GM21576 (cell line): ENCODE measurements around the gene HPX.
A peak's percentile ranks its signal among the peaks of the same experiment; 100 is the strongest.

Experiments used
- ATAC-seq: cut with Tn5 transposase; IDR thresholded peaks from one replicate; pipeline ENCODE4 v1.9.1; 2021; ENCODE audit warnings: mild to moderate bottlenecking, moderate library complexity; ENCODE audit not compliant: unreplicated experiment

HPX gene, protein sequence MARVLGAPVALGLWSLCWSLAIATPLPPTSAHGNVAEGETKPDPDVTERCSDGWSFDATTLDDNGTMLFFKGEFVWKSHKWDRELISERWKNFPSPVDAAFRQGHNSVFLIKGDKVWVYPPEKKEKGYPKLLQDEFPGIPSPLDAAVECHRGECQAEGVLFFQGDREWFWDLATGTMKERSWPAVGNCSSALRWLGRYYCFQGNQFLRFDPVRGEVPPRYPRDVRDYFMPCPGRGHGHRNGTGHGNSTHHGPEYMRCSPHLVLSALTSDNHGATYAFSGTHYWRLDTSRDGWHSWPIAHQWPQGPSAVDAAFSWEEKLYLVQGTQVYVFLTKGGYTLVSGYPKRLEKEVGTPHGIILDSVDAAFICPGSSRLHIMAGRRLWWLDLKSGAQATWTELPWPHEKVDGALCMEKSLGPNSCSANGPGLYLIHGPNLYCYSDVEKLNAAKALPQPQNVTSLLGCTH

DNA sequence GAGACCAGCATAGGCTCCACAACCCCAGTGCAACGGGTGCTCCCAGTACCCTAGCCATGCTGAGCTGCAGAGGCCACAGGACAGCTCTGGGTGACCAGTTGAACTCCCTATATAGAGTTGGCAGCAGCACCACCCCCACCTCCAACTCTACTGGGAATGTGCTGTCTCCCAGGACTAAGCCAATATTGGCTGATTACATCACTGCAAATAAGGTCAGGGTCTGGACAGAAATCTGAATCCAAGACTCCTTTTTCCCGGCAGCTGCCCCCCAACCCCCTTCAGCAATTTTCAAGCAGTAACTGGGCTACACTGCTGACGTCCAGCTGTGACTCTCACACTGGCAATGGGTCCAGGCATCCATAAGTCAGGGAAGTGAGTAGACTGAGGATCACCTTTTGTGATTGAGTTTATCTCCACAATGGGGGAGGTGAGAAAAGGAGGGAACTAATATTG is at the start of gene HPX:
HPX (minus strand) TSS at position 82 of the 453 bp plus-strand sequence; CDS start at position 58, 24 bp downstream.
- ATAC-seq = no peak

DNA sequence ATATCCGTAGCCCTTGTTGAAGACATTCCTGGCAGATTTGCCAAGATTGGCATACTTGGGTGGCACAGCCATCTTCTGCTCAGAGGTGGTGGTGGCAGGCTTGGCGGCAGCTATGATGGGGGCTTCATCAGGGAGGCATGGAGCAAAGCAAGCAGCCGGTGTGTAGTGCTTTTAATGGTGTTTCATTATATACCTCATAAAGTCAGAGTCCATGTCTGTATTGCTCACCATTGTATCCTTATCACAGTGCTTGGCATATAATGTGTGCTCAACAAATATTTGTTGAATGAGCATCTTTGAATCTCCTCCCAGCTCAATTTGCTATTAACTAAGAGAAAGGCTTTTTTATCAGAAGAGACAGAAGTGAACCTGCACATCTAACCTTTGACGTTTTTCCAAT is 48.5 kb upstream of the HPX start:
- ATAC-seq = no peak

DNA sequence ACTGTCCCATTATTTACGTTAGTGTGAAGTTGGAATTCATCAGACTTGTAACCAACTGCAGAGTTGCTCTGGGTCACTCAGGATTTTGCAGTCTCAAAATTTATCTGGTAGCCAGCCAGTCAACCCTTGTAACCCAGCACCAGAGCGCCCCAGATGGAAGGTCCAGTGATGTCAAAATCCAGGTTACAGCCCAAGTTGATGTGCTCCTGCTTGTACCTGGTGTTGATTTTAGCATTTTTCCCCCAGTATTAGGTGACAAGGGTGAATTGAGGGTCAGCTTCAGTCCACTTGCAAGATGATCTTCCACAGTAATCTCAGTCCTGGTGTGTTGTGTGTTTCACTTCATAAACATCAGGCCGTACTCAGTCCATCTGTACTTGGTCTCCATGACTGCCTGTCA is 48.0 kb upstream of the HPX start:
- ATAC-seq = no peak

DNA sequence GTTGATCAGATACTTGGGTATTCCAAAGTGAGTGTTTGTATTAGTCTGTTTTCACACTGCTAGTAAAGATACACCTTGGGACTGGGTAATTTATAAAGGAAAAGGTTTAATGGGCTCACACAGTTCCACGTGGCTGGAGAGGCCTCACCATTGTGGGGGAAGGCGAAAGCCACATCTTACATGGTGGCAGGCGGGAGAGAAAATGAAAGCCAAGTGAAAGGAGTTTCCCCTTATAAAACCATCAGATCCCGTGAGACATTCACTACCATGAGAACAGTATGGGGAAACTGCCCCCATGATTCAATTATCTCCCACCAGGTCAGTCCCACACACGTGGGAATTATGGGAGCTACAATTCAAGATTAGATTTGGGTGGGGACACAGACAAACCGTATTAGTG is 47.6 kb upstream of the HPX start:
- no peak for ATAC-seq

DNA sequence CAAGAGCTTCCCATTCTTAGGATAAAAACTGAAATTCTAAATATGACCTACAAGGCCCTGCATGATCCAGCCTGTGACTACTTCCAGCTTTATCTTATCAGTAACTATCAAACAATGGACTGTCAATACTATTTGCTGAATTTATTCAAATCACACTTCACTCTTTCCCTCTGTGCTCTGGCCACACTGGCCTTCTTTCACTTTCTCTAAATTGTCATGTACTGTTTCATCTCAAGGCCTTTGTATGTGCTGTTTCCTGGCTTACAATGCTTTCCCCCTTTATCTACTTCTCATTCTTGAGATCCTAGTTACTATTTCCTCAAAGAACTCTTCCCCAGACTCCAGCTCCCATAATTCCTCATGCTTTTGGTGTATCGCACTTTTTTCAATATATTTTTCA is 46.2 kb upstream of the HPX start:
- no peak for ATAC-seq

DNA sequence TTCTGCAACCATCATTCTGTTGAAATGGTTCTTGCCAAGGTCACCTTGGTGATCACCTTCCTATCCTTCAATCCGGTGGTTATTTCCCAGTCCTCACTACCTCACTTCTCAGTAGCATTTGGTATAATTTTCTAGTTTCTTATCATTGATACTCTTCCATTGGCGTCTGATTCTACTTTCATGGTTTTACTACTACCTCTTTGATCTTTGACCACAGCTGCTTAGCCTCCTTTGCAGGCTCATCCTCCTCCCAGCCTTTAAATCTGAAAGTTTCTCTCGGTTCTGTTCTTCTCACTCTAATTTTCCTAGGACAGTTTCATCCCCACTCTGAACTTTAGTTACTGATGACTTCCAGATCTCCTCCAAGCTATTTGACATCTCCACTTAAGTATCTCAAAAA is 45.5 kb upstream of the HPX start:
- ATAC-seq = no peak

DNA sequence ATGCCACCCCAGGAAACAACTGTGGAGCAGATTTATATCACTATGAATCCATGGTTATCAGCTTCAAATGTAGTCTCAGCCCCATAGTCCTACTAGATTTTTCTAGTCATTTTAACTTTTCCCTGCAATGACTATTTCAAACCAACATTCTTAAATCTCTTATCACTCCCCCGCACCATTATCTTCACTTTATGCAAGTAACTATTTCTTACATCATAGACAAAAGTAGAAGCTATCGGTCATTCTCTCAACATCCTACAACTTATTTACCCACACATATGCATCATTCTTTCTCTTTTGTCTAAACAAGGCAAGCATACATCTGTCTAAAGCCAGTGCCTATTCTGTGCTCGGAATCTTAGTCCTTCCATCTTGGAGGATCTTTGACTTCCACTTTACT is 44.9 kb upstream of the HPX start:
- no peak for ATAC-seq

DNA sequence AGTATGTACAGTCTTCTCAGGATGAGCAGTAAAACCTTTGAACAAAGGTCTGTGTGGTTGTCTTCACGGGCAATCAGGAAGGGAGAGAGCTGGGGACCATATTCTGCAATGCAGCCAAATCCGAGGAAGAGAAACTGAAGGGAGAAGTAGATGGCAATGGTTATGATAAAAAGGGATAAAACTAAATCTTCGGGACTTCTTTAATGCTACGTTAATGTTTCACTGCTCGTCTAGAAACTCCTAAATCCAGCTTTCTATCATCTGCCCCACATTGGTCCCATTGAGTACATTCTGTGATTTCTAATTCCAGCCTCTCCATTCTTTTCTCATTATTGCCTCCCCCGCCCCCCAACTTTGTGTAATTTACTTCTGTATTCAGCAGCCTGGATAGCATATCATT is 42.2 kb upstream of the HPX start:
- ATAC-seq = no peak

DNA sequence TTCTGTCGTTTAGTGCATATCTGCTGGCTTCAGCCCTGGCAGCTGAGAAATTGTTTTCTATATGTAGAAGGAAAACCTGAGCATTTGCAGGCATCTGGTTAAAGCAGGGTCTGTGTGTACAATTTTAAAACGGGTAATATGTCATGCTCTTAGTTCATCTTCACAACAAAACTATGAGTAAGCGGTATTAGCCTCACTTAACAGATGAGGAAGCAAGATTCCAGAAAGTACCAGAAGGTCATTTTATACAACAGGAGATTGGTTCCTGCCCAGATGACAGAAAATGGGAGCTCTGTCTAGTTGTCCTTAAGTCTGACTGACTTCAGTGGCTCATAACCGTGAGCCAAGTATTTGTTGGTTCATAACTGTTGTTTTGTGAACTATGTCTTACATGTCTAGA is 41.7 kb upstream of the HPX start:
- no peak for ATAC-seq

DNA sequence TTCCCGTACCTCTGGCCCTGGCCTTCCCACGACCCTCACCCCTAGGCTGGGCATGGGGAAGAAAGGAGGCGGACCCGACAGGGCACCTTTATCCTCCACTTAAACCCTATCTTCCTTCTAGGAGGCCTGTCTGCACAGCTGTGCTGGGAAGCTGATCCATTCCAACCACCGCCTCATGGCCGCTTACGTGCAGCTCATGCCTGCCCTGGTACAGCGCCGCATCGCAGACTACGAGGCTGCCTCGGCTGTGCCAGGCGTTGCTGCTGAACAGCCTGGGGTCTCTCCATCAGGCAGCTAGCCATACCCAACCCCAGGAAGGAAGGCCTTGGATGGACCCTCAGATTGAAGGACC is 41.1 kb upstream of the HPX start:
- no peak for ATAC-seq

DNA sequence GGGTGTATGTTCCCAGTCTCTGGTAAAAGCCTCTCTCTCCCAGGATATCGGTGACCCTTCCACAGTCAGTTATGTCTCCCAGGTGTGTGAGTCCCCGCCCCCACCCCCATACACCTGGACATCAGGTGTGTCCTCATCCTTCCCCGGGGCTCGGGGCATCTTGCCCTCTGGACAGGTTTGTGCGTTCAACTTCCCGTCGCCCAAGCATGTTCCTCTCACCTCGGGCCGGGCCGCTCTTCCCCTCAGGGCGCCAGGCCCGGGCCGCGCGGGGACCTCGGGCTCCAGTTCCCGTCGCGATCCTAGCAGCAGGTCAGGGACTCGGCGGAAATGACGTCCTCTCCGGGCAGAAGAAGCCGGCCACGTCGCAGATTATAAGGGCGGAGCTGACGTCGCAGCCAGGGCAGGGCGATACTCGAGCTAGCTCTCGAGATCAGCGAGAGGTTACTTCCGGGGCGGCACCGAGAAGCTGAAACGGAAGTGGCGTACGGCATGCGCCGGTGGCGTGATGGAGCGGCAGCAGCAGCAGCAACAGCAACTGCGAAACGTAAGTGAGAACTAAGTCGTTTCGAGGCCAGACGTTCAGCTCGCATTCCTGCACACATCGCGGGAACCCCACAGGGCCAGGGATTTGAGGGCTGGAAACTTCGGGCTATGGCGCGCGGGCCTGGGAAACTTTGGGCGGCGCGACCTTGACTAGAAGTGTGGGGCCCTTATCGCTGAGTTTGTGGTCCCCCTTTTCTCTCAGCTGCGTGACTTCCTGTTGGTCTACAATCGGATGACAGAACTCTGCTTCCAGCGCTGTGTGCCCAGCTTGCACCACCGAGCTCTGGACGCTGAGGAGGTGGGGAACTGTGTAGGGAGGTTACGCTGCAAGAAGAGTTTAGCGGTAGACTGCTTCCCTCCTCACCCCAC is 40.5 kb upstream of the HPX start, which contains the start of the genes ARFIP2 and TIMM10B:
ARFIP2 (minus strand) TSS at position 320 of the 912 bp plus-strand sequence. CDS start 910 bp downstream, outside the sequence.
TIMM10B (plus strand) TSS at position 490 of the 912 bp plus-strand sequence; CDS start at position 506, 16 bp downstream.
- ATAC-seq = peak; percentile 99

DNA sequence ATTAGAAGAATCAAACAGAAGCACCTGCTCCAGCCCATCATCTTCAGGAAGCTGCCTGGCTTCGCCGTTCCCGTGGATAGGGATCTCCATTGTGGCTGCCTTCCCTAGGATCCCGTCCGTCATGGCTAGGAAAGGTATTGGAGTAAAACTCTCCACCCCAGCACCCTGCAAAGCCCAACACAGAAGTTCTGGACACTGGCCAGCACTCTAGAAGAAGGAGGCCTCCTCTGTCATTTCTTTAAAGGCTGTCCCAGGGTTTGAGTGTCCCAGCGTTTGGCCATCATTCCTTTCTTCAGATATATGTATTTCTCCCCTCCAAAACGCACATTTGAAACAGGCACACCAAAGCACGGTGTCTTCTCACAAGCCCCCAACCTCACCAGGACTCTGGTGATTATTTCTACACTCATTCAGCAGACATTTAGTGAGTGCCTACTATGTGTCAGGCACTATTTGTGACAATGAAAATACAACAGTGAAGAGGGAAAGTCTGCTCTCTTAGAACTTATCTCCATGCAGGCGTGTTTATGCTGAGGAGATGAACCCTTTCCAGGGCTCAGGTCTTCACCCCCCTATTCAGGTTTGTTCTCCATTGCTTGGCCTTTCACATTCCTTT is 39.6 kb upstream of the HPX start:
- ATAC-seq = no peak

DNA sequence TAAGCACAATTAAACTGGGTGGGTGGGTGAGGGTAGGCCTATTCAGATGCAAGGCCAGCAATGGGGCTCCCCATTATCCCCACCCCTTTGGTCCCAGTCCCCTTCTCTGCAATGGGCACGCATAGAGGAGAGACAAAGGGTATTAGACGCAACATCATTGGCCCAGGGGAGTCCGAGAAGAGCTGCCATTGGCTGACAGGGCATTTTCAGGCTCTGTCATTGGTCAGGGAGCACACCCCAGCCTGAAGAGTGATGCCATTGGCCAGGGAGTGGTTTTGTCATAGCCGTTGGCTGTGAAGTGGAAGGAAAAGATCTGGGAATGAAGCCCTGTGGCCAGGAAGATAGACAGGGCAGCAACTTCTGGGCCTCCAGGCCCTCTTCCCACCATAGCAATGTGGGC is 35.8 kb upstream of the HPX start:
- no peak for ATAC-seq

DNA sequence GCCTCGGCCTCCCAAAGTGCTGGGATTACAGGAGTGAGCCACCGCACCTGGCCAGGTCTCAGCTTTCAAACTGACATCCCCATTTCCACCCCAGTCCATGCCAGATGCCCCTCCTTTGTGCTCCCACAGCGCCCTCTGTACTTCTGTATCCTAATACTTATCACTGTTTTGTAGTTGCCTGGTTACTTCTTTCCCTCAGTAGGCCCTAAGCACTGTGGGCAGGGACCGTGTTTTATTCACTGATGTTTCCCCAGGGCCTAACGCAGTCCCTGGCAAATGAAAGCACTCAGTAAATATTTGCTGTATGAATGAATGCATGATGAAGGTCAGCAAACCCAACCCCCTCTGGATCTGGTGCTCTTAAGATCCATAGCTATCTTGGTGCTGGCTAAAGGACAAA is 35.1 kb upstream of the HPX start:
- ATAC-seq = no peak

DNA sequence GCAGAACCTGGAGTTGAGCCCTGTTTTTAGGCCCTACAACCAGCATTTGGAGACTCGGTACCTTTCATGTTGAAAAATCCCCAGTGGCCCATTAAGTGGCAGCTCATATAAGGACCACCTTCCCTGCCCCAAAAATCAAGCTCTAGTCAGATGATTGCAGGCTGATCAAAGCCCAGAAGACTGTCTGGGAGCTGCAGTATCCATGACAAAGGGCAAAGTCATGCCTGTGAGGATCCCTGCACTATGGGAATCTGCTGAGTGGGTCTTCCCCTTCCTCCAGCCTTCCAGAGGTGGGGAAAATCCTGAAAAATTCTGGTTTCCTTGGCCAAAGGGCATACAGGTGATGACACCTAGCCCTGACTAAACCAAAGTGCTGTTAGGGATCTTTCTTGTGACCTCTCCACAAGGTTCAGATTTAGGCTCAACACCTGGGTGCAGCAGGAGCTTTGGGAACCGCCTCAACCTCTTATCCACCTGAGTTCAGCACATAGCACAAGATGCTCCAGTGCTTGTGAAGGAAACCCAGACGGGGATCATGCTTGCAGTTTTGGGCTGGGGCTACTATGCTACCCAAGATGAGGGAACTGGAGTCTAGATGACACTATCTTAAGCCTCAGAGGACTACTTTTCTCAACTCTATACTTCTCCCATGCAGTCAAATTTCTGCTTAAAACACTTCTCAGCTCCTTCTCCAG is 34.2 kb upstream of the HPX start:
- no peak for ATAC-seq

DNA sequence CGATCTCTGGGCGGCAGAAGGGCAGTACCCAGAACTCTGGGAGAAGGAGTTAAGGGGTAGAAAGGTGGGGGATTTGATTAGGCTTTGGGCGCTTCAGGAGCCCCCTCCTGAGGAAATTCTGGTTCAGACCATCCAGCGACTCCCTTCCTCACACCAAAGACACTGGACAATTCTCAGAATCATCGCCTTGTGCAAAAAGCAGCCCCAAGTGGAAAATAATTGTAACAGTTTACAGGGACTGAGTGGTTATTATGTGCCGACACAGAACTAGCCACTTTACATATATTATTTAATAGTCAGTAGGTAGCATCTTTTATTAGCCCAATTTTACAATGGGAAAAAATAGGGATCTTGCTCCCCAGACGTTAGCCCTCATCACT is 33.6 kb upstream of the HPX start:
- no peak for ATAC-seq

DNA sequence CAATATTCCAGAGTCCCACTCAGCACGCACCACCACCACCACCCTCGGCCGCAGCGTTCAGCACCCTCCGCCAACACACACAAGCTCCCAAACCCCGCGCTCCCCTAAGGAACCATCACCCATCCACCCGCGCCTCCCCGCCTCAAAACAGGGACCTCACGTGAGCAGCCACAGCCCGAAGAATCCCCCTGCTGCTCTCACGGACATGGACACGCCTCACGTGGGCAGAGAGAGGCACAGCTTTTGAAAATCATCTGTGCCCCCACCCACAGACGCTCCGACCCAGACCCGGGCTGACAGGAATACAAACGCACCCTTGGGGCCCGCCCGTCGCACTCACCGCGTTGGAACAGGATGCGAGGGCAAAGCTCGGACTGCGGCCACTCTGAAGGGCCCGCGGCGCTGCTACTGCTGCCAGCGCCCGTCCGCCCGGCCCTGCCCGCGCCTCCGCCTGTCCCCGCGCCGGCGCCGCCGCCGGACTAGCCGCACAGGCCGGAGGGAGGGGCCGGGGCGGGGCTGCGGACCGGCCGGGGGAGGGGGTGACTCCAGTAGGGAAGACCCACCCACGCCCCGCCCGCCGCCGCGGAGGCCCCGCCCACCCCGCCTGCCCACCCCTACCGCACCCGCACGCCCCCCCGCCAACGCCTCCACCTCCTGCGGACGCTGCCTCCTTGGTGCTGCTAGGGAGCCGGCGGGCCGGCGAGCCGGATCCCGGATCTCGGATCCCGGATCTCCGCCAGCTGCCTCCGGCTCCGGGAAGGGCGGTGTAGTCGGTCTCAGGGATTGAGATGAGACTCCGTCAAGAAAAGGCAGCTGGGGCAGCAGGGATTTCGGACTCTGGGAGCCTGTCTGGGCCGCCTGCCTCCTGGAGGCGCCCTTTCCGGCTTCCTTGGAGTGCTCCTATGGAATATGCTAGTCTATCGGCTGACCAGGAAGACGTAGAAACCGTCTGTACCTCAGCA is 32.9 kb upstream of the HPX start, which contains the start of gene TRIM3:
TRIM3 (minus strand) TSS at position 491 of the 962 bp plus-strand sequence. CDS start 8,246 bp downstream, outside the sequence.
- ATAC-seq = no peak

DNA sequence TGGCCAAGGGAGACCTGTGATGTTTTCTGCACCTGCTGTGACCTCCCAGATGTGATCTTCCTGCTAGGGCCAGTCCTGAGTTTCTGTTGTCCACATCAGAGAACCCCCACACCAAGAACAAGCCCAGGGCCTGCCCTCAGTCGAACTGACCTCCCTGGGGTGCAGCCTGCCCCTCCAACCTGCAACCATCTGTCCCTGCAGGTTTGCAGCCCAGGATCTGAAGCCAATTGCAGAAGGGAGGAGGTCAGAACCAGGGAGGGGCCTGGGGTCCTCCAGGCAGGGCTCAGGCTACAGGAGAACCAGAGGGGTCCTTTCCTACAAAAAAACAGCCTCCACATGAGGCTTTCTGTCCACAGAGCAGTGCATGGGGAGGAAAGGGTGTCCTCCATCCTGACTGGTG is 32.1 kb upstream of the HPX start:
- ATAC-seq = no peak

DNA sequence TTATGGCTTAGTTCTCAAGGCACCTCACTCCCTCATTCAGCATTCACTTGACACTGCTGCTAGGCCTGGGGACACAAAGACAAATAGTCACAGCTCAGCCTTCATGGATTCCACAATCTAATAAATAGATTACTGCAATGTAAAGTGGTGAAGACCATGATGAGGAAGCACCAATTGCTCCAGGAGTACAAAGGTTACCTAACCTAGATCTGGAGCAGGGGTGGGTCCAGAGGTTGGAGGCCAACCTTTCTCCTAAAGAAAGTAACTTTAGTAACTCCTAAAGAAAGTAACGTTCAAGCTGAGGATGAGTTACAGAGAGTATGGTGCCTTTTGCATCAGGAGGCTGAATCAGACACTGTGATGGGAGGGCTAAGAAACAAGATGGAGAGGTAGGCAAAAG is 28.8 kb upstream of the HPX start:
- no peak for ATAC-seq
